ENCODE data around the gene HEXIM2.
"Not testable (repeated sequence)": the region's sequence is repeated elsewhere in the genome, so short reads cannot be mapped to it uniquely, and the experiment has no call there.

The HEXIM2 gene

GRCh38 chr17:45124797-45125122, 36.9 kb upstream of the HEXIM2 start:
- H3K4me3 ChIP-seq (ENCODE audit: low read depth, low read length); H3K4me1 ChIP-seq (ENCODE audit: control insufficient read depth, insufficient read depth, low read length); H3K27ac ChIP-seq (ENCODE audit: extremely low read depth, low read depth, low read length); H3K9me3 ChIP-seq (ENCODE audit: control insufficient read depth, insufficient read depth, low read depth, low read length); H3K36me3 ChIP-seq (ENCODE audit: control insufficient read depth in 2 of 2, insufficient read depth in 1 of 2, low read length in 2 of 2): not testable (repeated sequence)
- TF ChIP-seq BCL11B (tag by site-specific recombination; IDR thresholded peaks at IDR 0.05; ENCODE audit: low read depth) = 0 out of 2 replicates have a peak, but pooled peaks have one; percentile 46
- TF ChIP-seq EGR2 (tag by site-specific recombination; IDR thresholded peaks at IDR 0.05; ENCODE audit: low read depth) = peak; percentile 42; the same call in 1 of the 2 replicates
- ChIA-PET CTCF (interaction anchor here (1.1 to 4.3 kb wide), 3 partner anchors 10 to 73 kb away, joined by 4 to 36 read pairs (median 5); partner anchors contain the start of gene ACBD4), POLR2A (interaction anchor here (3.1 kb wide), 1 partner anchor 24 kb away, joined by 12 read pairs; the partner anchor contains the start of gene HEXIM1)

GRCh38 chr17:45125509-45125908, 36.2 kb upstream of the HEXIM2 start:
- ChIA-PET POLR2A (interaction anchor here (3.1 kb wide), 1 partner anchor 23 kb away, joined by 12 read pairs; the partner anchor contains the start of gene HEXIM1), CTCF (interaction anchor here (0.6 to 4.3 kb wide), 5 partner anchors 10 to 599 kb away, joined by 4 to 36 read pairs (median 6); partner anchors contain the start of gene ACBD4)
- TF ChIP-seq ZNF133 (tag by site-specific recombination; IDR thresholded peaks at IDR 0.05) (no peak), ZNF146 (tag by site-specific recombination; IDR thresholded peaks at IDR 0.05) (peak; percentile 100), BCL6B (tag by site-specific recombination; IDR thresholded peaks at IDR 0.05) (no peak), MEIS1 (CRISPR knock-in tag; IDR thresholded peaks at IDR 0.05; ENCODE audit: borderline replicate concordance) (no peak), ZNF580 (tag by site-specific recombination; IDR thresholded peaks at IDR 0.05) (peak; percentile 62; the same call in 1 of the 2 replicates), ZNF280D (tag by site-specific recombination; IDR thresholded peaks at IDR 0.05) (peak; percentile 84; the same call in 1 of the 2 replicates)
- peaks cover 7% of the 10 kb centered on the region for H3K4me1 ChIP-seq (ENCODE audit: control insufficient read depth, insufficient read depth, low read length)
- H3K27ac ChIP-seq (ENCODE audit: extremely low read depth, low read depth, low read length) = no peak overlapping the region
- no peak overlapping the region for H3K4me3 ChIP-seq (ENCODE audit: low read depth, low read length)
- no peaks in the 10 kb centered on the region for H3K9me3 ChIP-seq (ENCODE audit: control insufficient read depth, insufficient read depth, low read depth, low read length)
- H3K36me3 ChIP-seq (ENCODE audit: control insufficient read depth in 2 of 2, insufficient read depth in 1 of 2, low read length in 2 of 2) = peaks cover under 1 to 4% of the 10 kb centered on the region in 2 experiments; a peak in 1 of 3 replicates

GRCh38 chr17:45127207-45127547, 34.5 kb upstream of the HEXIM2 start:
- ChIA-PET CTCF (interaction anchor here (0.7 to 6.2 kb wide), 6 partner anchors 8 to 207 kb away, joined by 3 to 36 read pairs (median 8); partner anchors contain the start of gene ACBD4), POLR2A (interaction anchor here (0.9 to 1.6 kb wide), 2 partner anchors 15 to 66 kb away, joined by 4 read pairs; partner anchors contain the start of gene NMT1)
- H3K27ac ChIP-seq (ENCODE audit: extremely low read depth, low read depth, low read length) = peak overlapping the region; percentile 12; the same call in 1 of the 2 replicates
- no peak overlapping the region for H3K4me3 ChIP-seq (ENCODE audit: low read depth, low read length)
- 0 out of 3 replicates have a peak, but pooled peaks cover 0 to 4% of the 10 kb centered on the region in 2 experiments for H3K36me3 ChIP-seq (ENCODE audit: control insufficient read depth in 2 of 2, insufficient read depth in 1 of 2, low read length in 2 of 2)
- peaks cover 7% of the 10 kb centered on the region for H3K4me1 ChIP-seq (ENCODE audit: control insufficient read depth, insufficient read depth, low read length)
- H3K9me3 ChIP-seq (ENCODE audit: control insufficient read depth, insufficient read depth, low read depth, low read length) = no peaks in the 10 kb centered on the region
- TF ChIP-seq ZNF830 (tag by site-specific recombination; IDR thresholded peaks at IDR 0.05; ENCODE audit: low read depth) (no peak), PATZ1 (tag by site-specific recombination; IDR thresholded peaks at IDR 0.05) (no peak), ZNF792 (tag by site-specific recombination; IDR thresholded peaks at IDR 0.05) (no peak), ZNF239 (tag by site-specific recombination; IDR thresholded peaks at IDR 0.05) (no peak), SCRT2 (tag by site-specific recombination; IDR thresholded peaks at IDR 0.05) (no peak), HOXC10 (CRISPR knock-in tag; IDR thresholded peaks at IDR 0.05) (no peak), ZNF416 (tag by site-specific recombination; IDR thresholded peaks at IDR 0.05) (no peak), ZNF677 (tag by site-specific recombination; IDR thresholded peaks at IDR 0.05) (no peak), KLF8 (tag by site-specific recombination; IDR thresholded peaks at IDR 0.05) (no peak), ZNF596 (tag by site-specific recombination; IDR thresholded peaks at IDR 0.05) (no peak), ZNF529 (tag by site-specific recombination; IDR thresholded peaks at IDR 0.05; ENCODE audit: insufficient replicate concordance) (no peak), ZFHX2 (tag by site-specific recombination; conservative IDR thresholded peaks at IDR 0.05) (no peak), SP7 (tag by site-specific recombination; IDR thresholded peaks at IDR 0.05) (no peak), KLF17 (tag by site-specific recombination; IDR thresholded peaks at IDR 0.05) (no peak), ZNF354C (tag by site-specific recombination; IDR thresholded peaks at IDR 0.05; ENCODE audit: borderline replicate concordance, low read depth) (no peak), ZXDB (tag by site-specific recombination; IDR thresholded peaks at IDR 0.05) (no peak), OVOL3 (tag by site-specific recombination; IDR thresholded peaks at IDR 0.05) (no peak)

All from HEK293 (cell line).